Activated naive CD4-positive, alpha-beta T cell treated with anti-CD3 and anti-CD28 coated beads for 36 hours (primary cell): ENCODE measurements around the gene ERC2. TPM values are rescaled to one million over a fixed set of nuclear protein-coding genes. Genes with fewer than 3 reads are reported as not detected.
A peak's percentile ranks its signal among the peaks of the same experiment; 100 is the strongest.

Source experiments
- CTCF ChIA-PET: fragments of 350-600 bp; sonication (Branson Sonifier 250); formaldehyde crosslinking; loops from one replicate; lab custom pipeline; 2021; ENCODE audit warnings: antibody characterized with exemption; lab: Charles Lee
- DNase-seq: peaks from one replicate; pipeline ENCODE4 v3.0.0-alpha.2; 2020
- H3K27ac Mint-ChIP-seq: one replicate; pipeline ENCODE4 v1.8.0; 2021; ENCODE audit warnings: mild to moderate bottlenecking, mixed read lengths
- H3K27me3 Mint-ChIP-seq: one replicate; pipeline ENCODE4 v1.8.0; 2021; ENCODE audit warnings: low read depth, mixed read lengths
- H3K36me3 Mint-ChIP-seq: one replicate; pipeline ENCODE4 v1.8.0; 2021; ENCODE audit warnings: low read depth, mixed read lengths
- H3K4me1 Mint-ChIP-seq: one replicate; pipeline ENCODE4 v1.8.0; 2021; ENCODE audit warnings: low read depth, mixed read lengths
- H3K4me3 Mint-ChIP-seq: one replicate; pipeline ENCODE4 v1.8.0; 2021; ENCODE audit warnings: mild to moderate bottlenecking, moderate library complexity, mixed read lengths
- H3K9me3 Mint-ChIP-seq: one replicate; pipeline ENCODE4 v1.8.0; 2021; ENCODE audit warnings: mixed read lengths
- intact Hi-C: fragments of 100-400 bp; cut with micrococcal nuclease; formaldehyde crosslinking; loops from one replicate; pipeline ENCODE4 v1.15.1; 2023
- total RNA-seq, 2 experiments: library from RNA; stranded (reverse); gene quantifications; one replicate each; pipeline ENCODE4 v1.2.3, GENCODE V29; 2021

The ERC2 gene
- total RNA-seq, 2 experiments from 2014 or later: 0.12 TPM; not detected in 1

DNA sequence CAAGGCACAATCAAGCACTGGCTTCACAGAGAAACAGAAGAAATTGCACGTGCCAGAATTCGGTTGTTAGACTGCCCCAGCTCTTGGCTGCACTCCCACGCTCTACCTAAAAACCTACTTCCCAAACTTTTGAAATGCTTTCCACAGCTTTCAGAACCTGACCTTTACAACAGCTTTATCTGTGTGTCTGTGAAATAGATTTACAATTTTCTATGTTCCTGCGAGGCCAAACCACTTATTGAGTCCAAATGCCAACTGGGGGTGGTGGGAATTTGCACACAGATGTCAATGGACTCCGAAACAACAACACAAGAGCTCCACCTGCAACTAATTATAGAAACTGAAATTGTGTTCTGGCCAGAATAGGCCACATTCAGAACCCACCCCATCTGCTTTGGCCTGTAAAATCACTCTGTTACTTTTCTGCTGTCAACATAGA is 44.6 kb downstream of the ERC2 start:
- Mint-ChIP-seq H3K4me3 (no peak overlapping the region), H3K4me1 (peaks cover 5% of the 10 kb centered on the region), H3K9me3 (no peaks in the 10 kb centered on the region), H3K27ac (no peak overlapping the region), H3K36me3 (no peaks in the 10 kb centered on the region), H3K27me3 (peaks cover 18% of the 10 kb centered on the region)
- CTCF ChIA-PET: no interaction called here
- DNase-seq: no peak
- intact Hi-C loops: no loop called here

DNA sequence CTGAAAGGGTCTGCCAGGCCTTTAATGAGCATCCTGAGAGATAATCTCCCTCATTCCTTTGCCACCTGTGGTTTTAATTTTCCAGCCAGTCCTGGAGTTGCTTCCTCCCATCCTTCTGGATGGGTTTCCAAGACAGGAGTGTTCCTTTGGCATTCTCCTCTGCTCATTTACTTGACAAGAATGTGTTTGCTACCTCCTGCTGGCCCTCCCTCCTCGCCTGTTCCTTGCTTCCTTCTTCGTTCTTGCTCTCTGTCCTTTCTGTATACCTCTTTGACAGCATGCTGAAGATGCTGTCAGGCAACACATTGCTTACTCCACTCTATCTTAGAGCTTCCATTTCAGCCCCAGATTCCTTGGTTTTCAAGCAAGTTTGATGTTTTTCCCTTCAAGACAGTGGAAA is 46.0 kb downstream of the ERC2 start:
- Mint-ChIP-seq H3K9me3 (no peaks in the 10 kb centered on the region), H3K4me1 (peaks cover 5% of the 10 kb centered on the region), H3K4me3 (no peak overlapping the region), H3K27me3 (peaks cover 14% of the 10 kb centered on the region), H3K36me3 (no peaks in the 10 kb centered on the region), H3K27ac (peak overlapping the region; percentile 5)
- no peak for DNase-seq
- CTCF ChIA-PET: no interaction called here
- intact Hi-C loops: no loop called here

DNA sequence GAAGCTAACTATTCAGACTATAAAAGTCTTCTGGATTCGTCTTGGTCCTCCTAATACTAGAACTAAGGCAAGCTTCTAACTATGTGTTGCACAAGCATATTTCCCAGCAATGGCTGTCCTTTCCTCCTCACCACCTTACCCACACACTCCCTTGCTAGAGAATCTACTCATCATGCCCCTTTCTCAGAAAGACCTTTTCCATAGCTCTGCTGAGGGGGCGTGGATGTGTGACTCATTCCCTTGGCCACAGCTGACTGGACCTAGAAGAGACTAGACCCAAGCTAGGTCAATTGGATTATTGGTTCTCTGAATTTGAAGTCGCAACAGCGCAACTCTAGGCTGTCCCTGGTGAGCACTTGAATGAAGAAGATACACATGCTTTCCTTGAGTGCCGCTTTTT is 47.1 kb downstream of the ERC2 start:
- DNase-seq: peak; percentile 7
- Mint-ChIP-seq H3K27ac (no peak overlapping the region), H3K4me1 (peaks cover 5% of the 10 kb centered on the region), H3K27me3 (peaks cover 11% of the 10 kb centered on the region), H3K9me3 (no peaks in the 10 kb centered on the region), H3K36me3 (no peaks in the 10 kb centered on the region), H3K4me3 (no peak overlapping the region)
- intact Hi-C loops: no loop called here
- CTCF ChIA-PET: no interaction called here

DNA sequence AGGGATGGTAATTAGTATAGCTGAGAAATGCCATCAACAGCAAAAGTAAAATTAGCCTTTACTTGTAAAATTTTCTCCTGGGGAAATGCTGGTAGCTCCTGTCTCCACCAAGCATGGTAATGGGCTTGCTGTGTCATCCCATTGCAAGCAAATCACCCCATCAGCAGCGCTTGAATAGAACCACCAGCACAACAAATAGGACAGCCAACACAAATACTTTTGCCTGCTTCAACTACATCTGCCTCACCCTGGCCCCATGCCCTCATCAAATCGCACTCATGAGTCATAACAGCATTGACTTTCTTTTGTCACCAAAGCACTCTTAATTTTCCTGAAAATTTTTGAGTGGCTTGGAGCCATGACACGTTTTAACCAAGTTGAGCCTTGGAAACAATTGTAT is 52.6 kb downstream of the ERC2 start:
- no peak for DNase-seq
- no peaks in the 10 kb centered on the region for H3K36me3 Mint-ChIP-seq
- peaks cover 3% of the 10 kb centered on the region for H3K27me3 Mint-ChIP-seq
- H3K4me3 Mint-ChIP-seq: no peak overlapping the region
- intact Hi-C loops: no loop called here
- CTCF ChIA-PET: interaction anchor here (0.9 kb wide), 1 partner anchor 79 kb away, joined by 3 read pairs; no protein-coding TSS in a partner anchor
- H3K9me3 Mint-ChIP-seq: no peaks in the 10 kb centered on the region
- H3K4me1 Mint-ChIP-seq: no peaks in the 10 kb centered on the region
- no peak overlapping the region for H3K27ac Mint-ChIP-seq

DNA sequence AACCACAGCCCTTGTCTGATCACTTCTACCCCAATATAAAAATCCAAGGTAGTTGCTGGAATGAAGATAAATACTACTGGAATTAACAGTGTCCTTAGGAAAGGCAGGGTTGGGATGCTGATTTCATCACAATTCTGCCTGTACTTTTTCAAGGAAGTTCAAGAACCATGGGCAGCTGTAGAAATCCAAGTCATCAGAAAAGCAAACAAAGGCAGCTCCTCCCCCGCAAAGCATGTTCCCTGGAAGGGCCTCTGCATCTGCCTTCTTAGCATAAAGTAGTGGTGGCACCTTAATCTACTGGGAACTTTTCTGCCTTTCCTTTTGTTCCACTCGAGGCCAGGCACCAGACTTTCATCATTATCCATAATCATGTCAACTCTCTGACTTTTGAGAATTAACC is 54.4 kb downstream of the ERC2 start:
- intact Hi-C loops: no loop called here
- Mint-ChIP-seq H3K4me3 (no peak overlapping the region), H3K4me1 (no peaks in the 10 kb centered on the region), H3K9me3 (no peaks in the 10 kb centered on the region), H3K36me3 (no peaks in the 10 kb centered on the region), H3K27me3 (peaks cover 3% of the 10 kb centered on the region), H3K27ac (no peak overlapping the region)
- CTCF ChIA-PET: no interaction called here
- no peak for DNase-seq

DNA sequence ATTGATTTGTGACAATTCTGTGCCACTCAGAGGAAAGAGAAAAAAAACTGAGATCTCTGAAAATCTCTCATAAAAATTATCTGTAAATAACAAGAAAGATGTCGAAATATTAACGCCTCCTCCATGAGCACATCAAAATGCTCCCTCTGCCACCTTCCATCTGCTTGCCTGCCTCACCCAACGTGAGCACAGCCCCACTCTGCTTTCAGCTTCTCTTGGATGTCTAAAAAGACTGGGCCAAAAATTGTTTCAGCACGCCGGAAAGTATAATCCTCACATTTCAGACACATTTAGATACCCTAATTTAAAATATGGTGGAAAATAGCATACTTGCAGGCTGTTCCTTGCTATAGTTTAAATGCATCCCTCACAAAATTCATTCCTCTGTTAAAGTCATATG is 57.1 kb downstream of the ERC2 start:
- Mint-ChIP-seq H3K36me3 (no peaks in the 10 kb centered on the region), H3K4me3 (no peak overlapping the region), H3K4me1 (no peaks in the 10 kb centered on the region), H3K9me3 (no peaks in the 10 kb centered on the region), H3K27ac (no peak overlapping the region), H3K27me3 (peaks cover 11% of the 10 kb centered on the region)
- CTCF ChIA-PET: no interaction called here
- intact Hi-C loops: no loop called here
- no peak for DNase-seq

DNA sequence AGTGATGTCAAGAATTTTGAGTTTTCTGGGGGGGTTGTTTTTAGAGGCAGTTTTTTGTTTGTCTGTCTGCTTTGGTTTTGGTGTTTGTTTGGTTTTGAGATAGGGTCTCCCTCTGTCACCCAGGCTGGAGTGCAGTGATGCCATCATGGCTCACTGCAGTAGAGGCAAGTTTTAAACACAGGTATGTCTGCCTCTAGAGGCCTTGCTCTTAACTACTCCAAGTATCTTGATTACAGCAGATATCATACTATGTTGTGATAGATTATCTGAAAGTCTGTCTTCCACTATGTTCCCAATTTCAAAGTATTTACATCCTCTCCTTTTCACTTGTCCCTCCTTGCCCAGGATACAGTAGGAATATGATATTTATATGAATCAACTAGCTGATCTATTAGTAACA is 57.7 kb downstream of the ERC2 start:
- Mint-ChIP-seq H3K27ac (no peak overlapping the region), H3K4me1 (no peaks in the 10 kb centered on the region), H3K27me3 (peaks cover 11% of the 10 kb centered on the region), H3K4me3 (no peak overlapping the region), H3K9me3 (no peaks in the 10 kb centered on the region), H3K36me3 (no peaks in the 10 kb centered on the region)
- CTCF ChIA-PET: interaction anchor here (0.6 to 1.0 kb wide), 2 partner anchors 84 to 110 kb away, joined by 3 read pairs; no protein-coding TSS in a partner anchor
- intact Hi-C loops: no loop called here
- DNase-seq: no peak

DNA sequence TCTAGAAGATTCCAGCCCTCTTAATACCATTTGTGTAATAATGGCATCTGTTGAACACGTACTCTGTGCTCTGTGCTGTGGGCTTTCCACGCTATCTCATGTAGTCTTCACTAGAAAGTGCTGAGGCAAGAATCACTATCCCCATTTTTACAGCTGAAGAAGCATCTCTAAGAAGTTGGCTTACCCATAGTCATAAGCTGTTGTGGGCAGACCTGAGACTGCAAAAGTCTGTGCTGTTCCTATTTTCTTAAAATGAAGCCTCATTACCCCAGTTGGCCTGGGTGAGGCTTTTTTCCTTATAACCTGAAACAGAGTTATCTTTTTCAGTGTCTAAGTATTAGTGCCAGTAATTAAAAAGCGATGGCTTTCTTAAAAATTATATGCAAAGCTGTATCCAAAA is 58.5 kb downstream of the ERC2 start:
- Mint-ChIP-seq H3K4me3 (no peak overlapping the region), H3K36me3 (no peaks in the 10 kb centered on the region), H3K27me3 (peaks cover 12% of the 10 kb centered on the region), H3K27ac (no peak overlapping the region), H3K4me1 (no peaks in the 10 kb centered on the region), H3K9me3 (no peaks in the 10 kb centered on the region)
- no peak for DNase-seq
- intact Hi-C loops: no loop called here
- CTCF ChIA-PET: interaction anchor here (0.6 to 1.0 kb wide), 2 partner anchors 85 to 111 kb away, joined by 3 read pairs; no protein-coding TSS in a partner anchor

DNA sequence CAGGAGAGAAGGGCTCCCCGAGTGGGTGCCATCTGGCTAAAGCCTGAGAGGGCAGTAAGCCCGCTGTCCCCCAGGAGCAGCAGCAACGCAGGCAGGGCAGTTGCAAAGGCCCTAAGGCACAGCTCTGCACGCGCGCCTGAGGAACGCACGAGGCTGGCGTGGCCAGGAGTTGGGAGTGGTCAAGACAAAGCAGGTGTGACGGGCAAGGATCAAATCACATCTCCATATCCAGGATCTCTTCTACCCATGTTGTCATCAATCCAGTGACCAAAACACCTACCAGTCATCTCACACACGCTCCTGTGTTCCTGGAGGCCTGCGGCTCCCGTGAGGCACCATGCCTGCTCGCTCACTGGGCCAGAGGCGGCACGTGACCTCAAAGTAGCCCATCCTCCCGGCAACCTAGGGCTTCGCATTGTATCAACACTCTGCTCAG is 59.5 kb downstream of the ERC2 start:
- CTCF ChIA-PET: no interaction called here
- H3K4me3 Mint-ChIP-seq: no peak overlapping the region

DNA sequence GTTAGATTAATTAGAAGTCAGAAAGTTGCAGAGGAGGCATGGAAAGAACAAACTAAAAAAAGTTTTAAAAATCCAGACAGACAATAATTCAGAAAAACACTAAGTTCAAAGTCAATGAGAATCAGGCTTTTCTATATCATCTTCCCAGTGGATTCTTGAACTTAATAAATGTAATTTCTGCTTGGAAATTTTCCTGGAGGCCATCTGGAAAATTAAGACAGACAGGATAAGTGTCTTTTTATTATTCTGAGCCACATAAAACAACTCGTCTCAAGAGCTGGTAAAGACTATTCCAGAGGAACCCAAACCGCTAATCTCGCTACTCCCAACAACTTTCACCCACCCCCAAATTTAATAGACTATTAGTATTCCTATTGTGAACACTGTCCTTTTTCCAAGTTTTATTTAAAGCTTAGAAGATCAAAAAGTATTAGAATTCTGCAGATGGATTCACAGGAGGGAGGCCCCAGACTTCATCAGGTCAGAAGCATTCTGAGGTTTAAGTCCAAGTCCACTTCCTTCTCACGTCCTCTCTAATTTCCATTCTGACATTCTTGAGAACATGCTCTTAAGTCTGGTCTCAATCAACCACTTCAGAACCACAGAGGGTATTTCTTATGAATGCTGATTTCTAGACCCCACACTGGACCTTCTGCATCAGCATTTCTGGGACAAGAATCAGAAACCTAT is 61.3 kb downstream of the ERC2 start:
- Mint-ChIP-seq H3K36me3 (no peaks in the 10 kb centered on the region), H3K4me3 (no peak overlapping the region), H3K27me3 (peaks cover 14% of the 10 kb centered on the region), H3K4me1 (no peaks in the 10 kb centered on the region), H3K27ac (no peak overlapping the region), H3K9me3 (peaks cover 1% of the 10 kb centered on the region)
- no peak for DNase-seq
- intact Hi-C loops: no loop called here
- CTCF ChIA-PET: no interaction called here

More for the DNA sequence above, 59.5 kb downstream of the ERC2 start:
- Mint-ChIP-seq H3K4me1 (no peaks in the 10 kb centered on the region), H3K36me3 (no peaks in the 10 kb centered on the region), H3K9me3 (no peaks in the 10 kb centered on the region), H3K27ac (no peak overlapping the region), H3K27me3 (peaks cover 12% of the 10 kb centered on the region)
- intact Hi-C loops: no loop called here
- no peak for DNase-seq

DNA sequence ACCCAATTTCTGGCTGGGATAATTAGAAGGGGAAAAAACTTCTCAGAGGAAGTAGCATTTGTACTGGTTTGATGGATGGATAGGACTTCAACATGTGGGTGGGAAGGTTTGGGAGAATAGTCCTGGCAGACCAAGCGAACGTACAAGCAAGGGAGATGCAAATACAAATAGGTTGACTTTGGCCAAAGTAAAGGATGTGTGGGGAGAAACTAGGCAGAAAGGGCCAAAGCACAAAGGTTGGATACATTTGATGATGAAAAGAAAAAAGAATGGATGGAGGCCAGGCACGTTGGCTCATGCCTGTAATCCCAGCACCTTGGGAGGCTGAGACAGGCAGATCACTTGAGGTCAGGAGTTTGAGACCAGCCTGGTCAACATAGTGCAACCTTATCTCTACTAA is 63.4 kb downstream of the ERC2 start:
- no peak overlapping the region for H3K4me3 Mint-ChIP-seq
- peaks cover 16% of the 10 kb centered on the region for H3K27me3 Mint-ChIP-seq
- H3K36me3 Mint-ChIP-seq: no peaks in the 10 kb centered on the region
- CTCF ChIA-PET: no interaction called here
- H3K4me1 Mint-ChIP-seq: no peaks in the 10 kb centered on the region
- H3K9me3 Mint-ChIP-seq: peaks cover 4% of the 10 kb centered on the region
- DNase-seq: no peak
- intact Hi-C loops: no loop called here
- no peak overlapping the region for H3K27ac Mint-ChIP-seq

DNA sequence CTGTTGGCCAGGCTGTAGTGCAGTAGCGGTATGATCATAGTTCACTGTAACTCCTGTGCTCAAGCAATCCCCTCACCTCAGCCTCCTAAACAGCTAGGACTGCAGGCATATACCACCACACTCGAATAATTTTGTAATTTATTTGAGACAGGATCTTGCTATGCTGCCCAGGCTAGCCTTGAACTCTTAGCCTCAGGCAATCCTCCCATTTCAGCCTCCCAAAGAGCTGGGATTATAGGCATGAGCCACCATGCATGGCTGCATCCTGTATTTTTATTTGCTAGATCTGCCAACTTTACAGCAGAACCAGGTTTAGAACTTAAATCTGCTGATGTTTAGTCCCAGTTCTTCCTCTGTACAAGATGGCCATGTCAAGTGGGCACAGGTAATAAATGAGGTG is 69.6 kb downstream of the ERC2 start:
- peaks cover 6% of the 10 kb centered on the region for H3K27me3 Mint-ChIP-seq
- no peak for DNase-seq
- H3K4me3 Mint-ChIP-seq: no peak overlapping the region
- H3K9me3 Mint-ChIP-seq: peaks cover 4% of the 10 kb centered on the region
- intact Hi-C loops: no loop called here
- no peak overlapping the region for H3K27ac Mint-ChIP-seq
- H3K4me1 Mint-ChIP-seq: no peaks in the 10 kb centered on the region
- CTCF ChIA-PET: interaction anchor here (0.6 kb wide), 1 partner anchor 97 kb away, joined by 4 read pairs; no protein-coding TSS in a partner anchor
- no peaks in the 10 kb centered on the region for H3K36me3 Mint-ChIP-seq

DNA sequence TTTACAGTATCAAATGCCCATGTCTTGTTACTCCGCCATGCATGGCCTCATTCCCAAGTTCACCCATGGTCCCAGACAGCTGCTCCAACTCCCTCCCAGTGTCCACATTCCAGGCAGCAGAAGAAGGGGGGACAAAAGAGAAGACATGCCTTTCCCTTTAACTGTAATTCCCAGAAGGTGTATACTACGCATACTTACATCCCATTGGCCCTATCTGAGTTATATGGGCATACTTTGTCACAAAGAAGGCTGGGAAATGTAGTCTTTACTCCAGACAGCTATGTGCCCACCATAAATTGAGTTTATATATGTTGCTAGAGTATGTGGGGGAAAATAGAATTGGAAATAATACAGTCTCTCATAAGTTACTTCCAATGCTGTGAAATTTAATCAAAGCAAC is 70.5 kb downstream of the ERC2 start:
- Mint-ChIP-seq H3K27ac (no peak overlapping the region), H3K4me1 (no peaks in the 10 kb centered on the region), H3K36me3 (no peaks in the 10 kb centered on the region), H3K9me3 (peaks cover 4% of the 10 kb centered on the region), H3K4me3 (no peak overlapping the region), H3K27me3 (peaks cover 7% of the 10 kb centered on the region)
- CTCF ChIA-PET: no interaction called here
- no peak for DNase-seq
- intact Hi-C loops: no loop called here
